Measurements from ENCODE around the gene LIPF. TPM values are rescaled to one million over a fixed set of nuclear protein-coding genes. Genes with fewer than 3 reads are reported as not detected.

LIPF gene
- total RNA-seq, 2 experiments from 2014 or later, result not detected

DNA sequence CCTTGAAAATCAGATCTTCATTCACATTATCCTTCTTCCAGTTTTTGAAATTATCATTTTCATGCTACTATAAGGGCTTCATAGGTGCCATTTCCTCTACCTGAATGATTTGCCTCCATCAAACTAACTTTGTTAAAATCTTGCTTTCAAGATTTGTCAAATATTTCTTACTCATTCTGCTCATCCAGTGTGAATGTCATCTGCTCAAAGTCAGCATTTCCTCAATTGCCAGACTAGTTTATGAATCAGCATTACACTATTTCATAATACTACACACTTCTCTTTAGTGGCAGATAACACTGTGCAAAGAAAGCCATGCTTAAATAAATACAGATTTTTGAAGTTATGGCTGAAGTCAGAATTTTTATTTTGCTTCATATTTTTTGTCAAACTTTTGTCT, 21.3 kb upstream of the LIPF start:
- TF ChIP-seq, protein P1, sequence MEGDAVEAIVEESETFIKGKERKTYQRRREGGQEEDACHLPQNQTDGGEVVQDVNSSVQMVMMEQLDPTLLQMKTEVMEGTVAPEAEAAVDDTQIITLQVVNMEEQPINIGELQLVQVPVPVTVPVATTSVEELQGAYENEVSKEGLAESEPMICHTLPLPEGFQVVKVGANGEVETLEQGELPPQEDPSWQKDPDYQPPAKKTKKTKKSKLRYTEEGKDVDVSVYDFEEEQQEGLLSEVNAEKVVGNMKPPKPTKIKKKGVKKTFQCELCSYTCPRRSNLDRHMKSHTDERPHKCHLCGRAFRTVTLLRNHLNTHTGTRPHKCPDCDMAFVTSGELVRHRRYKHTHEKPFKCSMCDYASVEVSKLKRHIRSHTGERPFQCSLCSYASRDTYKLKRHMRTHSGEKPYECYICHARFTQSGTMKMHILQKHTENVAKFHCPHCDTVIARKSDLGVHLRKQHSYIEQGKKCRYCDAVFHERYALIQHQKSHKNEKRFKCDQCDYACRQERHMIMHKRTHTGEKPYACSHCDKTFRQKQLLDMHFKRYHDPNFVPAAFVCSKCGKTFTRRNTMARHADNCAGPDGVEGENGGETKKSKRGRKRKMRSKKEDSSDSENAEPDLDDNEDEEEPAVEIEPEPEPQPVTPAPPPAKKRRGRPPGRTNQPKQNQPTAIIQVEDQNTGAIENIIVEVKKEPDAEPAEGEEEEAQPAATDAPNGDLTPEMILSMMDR (IDR thresholded peaks at IDR 0.05), result no peak
- H3K27ac Mint-ChIP-seq, result no peak overlapping the region
- no peaks in the 10 kb centered on the region for H3K36me3 Mint-ChIP-seq (ENCODE audit: low read depth)
- no peak overlapping the region for H3K4me3 Mint-ChIP-seq
- H3K4me1 Mint-ChIP-seq (ENCODE audit: low read depth), result no peaks in the 10 kb centered on the region
- ChIA-PET POLR2A (no interaction called here), CTCF (no interaction called here)
- H3K9me3 Mint-ChIP-seq, result peaks cover 2% of the 10 kb centered on the region
- DNase-seq, result no peak
- H3K27me3 Mint-ChIP-seq, result peaks cover 11% of the 10 kb centered on the region
- no peak for ATAC-seq
- intact Hi-C loops (cut with micrococcal nuclease), result no loop called here

DNA sequence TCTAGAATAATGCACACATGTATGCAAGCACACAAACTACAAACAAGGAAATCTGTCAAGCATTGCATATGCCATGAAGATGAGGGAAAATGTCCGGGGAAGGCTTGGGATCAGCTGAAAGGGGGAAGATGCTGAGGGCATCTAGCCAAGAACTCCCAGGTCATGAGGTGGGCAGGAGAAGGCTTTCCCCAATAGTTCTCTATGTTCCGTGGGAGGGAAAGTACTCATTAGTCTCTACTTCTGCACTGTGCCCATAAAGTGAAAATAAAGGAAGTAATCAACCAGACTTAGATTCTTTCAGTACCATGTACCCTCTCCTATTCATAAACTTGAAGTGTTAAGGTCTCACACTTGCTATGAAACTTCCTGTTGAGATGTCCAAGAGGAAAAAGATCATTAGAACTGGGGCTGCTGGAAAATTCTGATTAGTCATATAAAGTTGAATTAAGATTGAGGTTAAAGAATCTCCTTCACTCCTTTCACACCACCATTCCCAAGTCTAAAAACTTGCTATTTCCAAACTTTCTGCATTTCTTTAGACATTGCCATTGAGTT, 17.1 kb upstream of the LIPF start:
- Mint-ChIP-seq H3K27me3 (peaks cover 13% of the 10 kb centered on the region), H3K4me3 (no peak overlapping the region), H3K36me3 (ENCODE audit: low read depth) (no peaks in the 10 kb centered on the region), H3K27ac (no peak overlapping the region), H3K9me3 (no peaks in the 10 kb centered on the region), H3K4me1 (ENCODE audit: low read depth) (no peaks in the 10 kb centered on the region)
- ChIA-PET POLR2A (no interaction called here), CTCF (no interaction called here)
- DNase-seq (no peak), ATAC-seq (no peak)
- intact Hi-C loops (cut with micrococcal nuclease), result no loop called here
- TF ChIP-seq, protein P1 (IDR thresholded peaks at IDR 0.05), result no peak

DNA sequence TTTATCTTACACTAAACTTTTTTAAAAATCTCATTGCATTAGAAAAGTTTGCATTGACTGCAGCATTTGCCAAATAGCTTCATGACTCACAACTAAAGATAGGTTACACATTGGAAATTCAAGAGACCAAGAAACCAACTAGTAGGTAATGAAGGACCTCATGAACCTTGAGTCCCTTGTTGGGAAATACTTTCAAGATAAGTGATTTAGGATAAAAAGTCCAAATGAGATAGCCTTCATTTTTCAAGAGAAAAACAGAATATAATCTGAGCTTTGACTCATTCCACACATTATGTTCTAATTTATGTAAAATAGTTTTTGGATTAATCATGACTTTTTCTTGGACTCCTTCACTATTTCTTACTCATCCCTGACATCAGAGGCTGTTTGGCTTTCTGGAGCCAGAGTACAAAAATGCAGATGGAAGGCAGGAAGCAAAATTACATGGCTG, 13.1 kb upstream of the LIPF start:
- ATAC-seq (no peak), DNase-seq (no peak)
- H3K27me3 Mint-ChIP-seq, result peaks cover 12% of the 10 kb centered on the region
- ChIA-PET POLR2A (no interaction called here), CTCF (no interaction called here)
- no peak overlapping the region for H3K4me3 Mint-ChIP-seq
- H3K4me1 Mint-ChIP-seq (ENCODE audit: low read depth), result no peaks in the 10 kb centered on the region
- H3K27ac Mint-ChIP-seq, result no peak overlapping the region
- TF ChIP-seq, protein P1 (IDR thresholded peaks at IDR 0.05), result no peak
- no peaks in the 10 kb centered on the region for H3K9me3 Mint-ChIP-seq
- no peaks in the 10 kb centered on the region for H3K36me3 Mint-ChIP-seq (ENCODE audit: low read depth)
- intact Hi-C loops (cut with micrococcal nuclease), result no loop called here

DNA sequence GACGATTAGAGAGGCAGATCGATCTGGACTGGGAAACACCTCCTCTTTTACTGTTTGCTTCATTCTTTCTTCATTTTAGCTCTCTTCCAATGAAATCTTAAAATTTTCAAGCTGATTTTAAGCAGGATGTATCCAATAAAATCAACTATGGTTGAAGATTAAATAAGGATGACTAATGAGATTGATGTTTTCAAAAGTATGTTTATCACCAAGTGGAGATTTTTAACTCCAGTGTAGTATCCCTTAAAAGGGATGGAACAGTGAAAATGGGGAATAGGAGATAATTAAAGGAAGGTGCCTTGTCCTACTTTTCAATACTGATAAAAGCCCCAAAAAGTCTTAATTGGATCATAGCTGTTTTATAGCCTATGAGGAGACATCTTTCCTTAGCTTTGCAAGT, 11.6 kb upstream of the LIPF start:
- ChIA-PET POLR2A (no interaction called here), CTCF (no interaction called here)
- H3K4me3 Mint-ChIP-seq, result no peak overlapping the region

DNA sequence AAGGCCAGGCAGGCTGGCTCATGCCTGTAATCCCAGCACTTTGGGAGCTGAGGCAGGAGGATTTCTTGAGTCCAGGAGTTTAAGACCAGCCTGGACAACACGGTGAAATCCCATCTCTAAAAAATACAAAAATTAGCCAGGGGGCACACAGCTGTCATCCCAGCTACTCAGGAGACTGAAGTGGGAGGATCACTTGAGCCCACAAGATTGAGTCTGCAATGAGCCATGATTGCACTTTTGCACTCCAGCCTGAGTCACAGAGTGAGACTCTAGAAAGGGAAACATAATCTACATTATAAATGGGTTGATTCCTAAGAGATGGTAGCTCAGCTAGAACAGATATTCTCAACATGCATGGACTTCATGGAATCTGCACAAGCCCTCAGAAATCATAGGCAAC, 6.3 kb upstream of the LIPF start:
- DNase-seq, result no peak
- H3K27me3 Mint-ChIP-seq, result peaks cover 7% of the 10 kb centered on the region
- no peak overlapping the region for H3K27ac Mint-ChIP-seq
- ChIA-PET POLR2A (interaction anchor here (0.6 kb wide), 1 partner anchor 107 kb away, joined by 3 read pairs; no protein-coding TSS in a partner anchor), CTCF (interaction anchor here (1.1 to 1.9 kb wide), 2 partner anchors 9 to 12 kb away, joined by 3 to 4 read pairs; no protein-coding TSS in a partner anchor)
- H3K4me3 Mint-ChIP-seq, result no peak overlapping the region
- TF ChIP-seq, protein P1 (IDR thresholded peaks at IDR 0.05), result no peak
- H3K36me3 Mint-ChIP-seq (ENCODE audit: low read depth), result no peaks in the 10 kb centered on the region
- ATAC-seq, result no peak
- H3K9me3 Mint-ChIP-seq, result no peaks in the 10 kb centered on the region
- intact Hi-C loops (cut with micrococcal nuclease), result no loop called here
- H3K4me1 Mint-ChIP-seq (ENCODE audit: low read depth), result no peaks in the 10 kb centered on the region

More for the DNA sequence above, 11.6 kb upstream of the LIPF start:
- no peaks in the 10 kb centered on the region for H3K9me3 Mint-ChIP-seq
- H3K4me1 Mint-ChIP-seq (ENCODE audit: low read depth), result no peaks in the 10 kb centered on the region
- H3K36me3 Mint-ChIP-seq (ENCODE audit: low read depth), result no peaks in the 10 kb centered on the region
- intact Hi-C loops (cut with micrococcal nuclease), result no loop called here
- DNase-seq (no peak), ATAC-seq (no peak)
- peaks cover 8% of the 10 kb centered on the region for H3K27me3 Mint-ChIP-seq
- TF ChIP-seq, protein P1 (IDR thresholded peaks at IDR 0.05), result no peak
- H3K27ac Mint-ChIP-seq, result no peak overlapping the region

All from activated CD8-positive, alpha-beta T cell treated with anti-CD3 and anti-CD28 coated beads for 36 hours (primary cell).